Stomach (tissue), 4 donors: ENCODE data around the gene THAP5.

Source experiments
- CTCF ChIP-seq, 7 experiments: fragments of 450-650 bp in 4 of 7; fragments of 200-600 bp in 3 of 7; sonication (generic) in 3 of 7; IDR thresholded peaks; one replicate each; pipeline ENCODE4 v1.5.1; 2016 to 2019; ENCODE audit warnings: antibody characterized with exemption in 7 of 7, control low read depth in 2 of 7, mild to moderate bottlenecking in 1 of 7
- EP300 ChIP-seq: sonication (generic); formaldehyde crosslinking; IDR thresholded peaks from one replicate; pipeline ENCODE4 v1.6.1; 2017; ENCODE audit warnings: antibody characterized with exemption
- POLR2A ChIP-seq, 4 donors: fragments of 450-650 bp; IDR thresholded peaks; one replicate each; pipeline ENCODE4 v1.6.1; 2016; ENCODE audit warnings: antibody characterized with exemption in 4 of 4, control low read depth in 2 of 4, mild to moderate bottlenecking in 1 of 4, moderate library complexity in 1 of 4
- POLR2AphosphoS5 ChIP-seq, 3 donors: sonication (generic); formaldehyde crosslinking; IDR thresholded peaks; one replicate each; pipeline ENCODE4 v1.6.1; 2016; ENCODE audit warnings: antibody characterized with exemption in 3 of 3

GRCh38 chr7:108515630-108516029 lies 53.9 kb downstream of the THAP5 start:
- no peak for TF ChIP-seq CTCF (IDR thresholded peaks at IDR 0.05)
- TF ChIP-seq POLR2A (IDR thresholded peaks at IDR 0.05), result no peak
- no peak for TF ChIP-seq EP300
- TF ChIP-seq POLR2AphosphoS5 (IDR thresholded peaks at IDR 0.05), result no peak
